ENCODE results near the gene KIF15. TPM values are rescaled to one million over a fixed set of nuclear protein-coding genes. Genes with fewer than 3 reads are reported as not detected.

The KIF15 gene
- total RNA-seq, 4 donors from 2014 or later: 0.95 to 11.5 (median 0.96) TPM; not detected in 1

- Histone ChIP-seq H3K9me3 (no peaks in the 10 kb centered on the region), H3K4me3 (no peak overlapping the region), H3K27ac (no peak overlapping the region), H3K27me3 (no peaks in the 10 kb centered on the region), H3K4me1 (no peaks in the 10 kb centered on the region), H3K36me3 (no peaks in the 10 kb centered on the region)
- TF ChIP-seq EP300 (IDR thresholded peaks at IDR 0.05; ENCODE audit: low read depth): no peak
- no peak for TF ChIP-seq CTCF (IDR thresholded peaks at IDR 0.05)
- TF ChIP-seq POLR2A (IDR thresholded peaks at IDR 0.05): no peak
- no peak for TF ChIP-seq POLR2AphosphoS5 (IDR thresholded peaks at IDR 0.05)
- peak; percentile 60 for DNase-seq
- intact Hi-C loops (cut with DNase I; ENCODE audit: low total_unique reads): no loop called here
- WGBS, 2 donors (ENCODE audit: low coverage in 1 of 2): 38 to 47% methylated on average over 4 to 8 of the region's 8 CpGs
- in situ Hi-C loops (cut with MboI; ENCODE audit: low pct_ligation_motif_present in 1 of 4, low pct_unique_long_range_greater_than_20kb in 1 of 4, low sequenced_read_pairs in 3 of 4): no loop called here
Observed at GRCh38 chr3:44870375-44871061, 108.9 kb downstream of the KIF15 start.

- no peak for TF ChIP-seq EP300 (IDR thresholded peaks at IDR 0.05; ENCODE audit: low read depth)
- TF ChIP-seq CTCF (IDR thresholded peaks at IDR 0.05): no peak
- no peak for TF ChIP-seq POLR2AphosphoS5 (IDR thresholded peaks at IDR 0.05)
- no peaks in the 10 kb centered on the region for H3K4me1 ChIP-seq
- H3K27ac ChIP-seq: no peak within 1 kb of the TSS
- no peak within 1 kb of the TSS for H3K4me3 ChIP-seq
- intact Hi-C loops (cut with DNase I; ENCODE audit: low total_unique reads): no loop called here
- H3K36me3 ChIP-seq: no peaks in the 10 kb centered on the region
- DNase-seq: no peak
- in situ Hi-C loops (cut with MboI; ENCODE audit: low pct_ligation_motif_present in 1 of 4, low pct_unique_long_range_greater_than_20kb in 1 of 4, low sequenced_read_pairs in 3 of 4): no loop called here
- 84 to 100% methylated on average over 1 to 5 of the region's 5 CpGs for WGBS, 2 donors (ENCODE audit: low coverage in 1 of 2)
- no peaks in the 10 kb centered on the region for H3K9me3 ChIP-seq
- no peaks in the 10 kb centered on the region for H3K27me3 ChIP-seq
Observed at GRCh38 chr3:44874308-44874707, 112.7 kb downstream of the KIF15 start, which contains the start of gene TGM4. Gene TGM4 (plus strand): TSS chr3:44874608. CDS start chr3:44874679, 71 bp downstream.

- Histone ChIP-seq H3K36me3 (no peaks in the 10 kb centered on the region), H3K4me3 (no peak overlapping the region), H3K9me3 (no peaks in the 10 kb centered on the region), H3K27me3 (no peaks in the 10 kb centered on the region), H3K4me1 (no peaks in the 10 kb centered on the region), H3K27ac (no peak overlapping the region)
- 80 to 100% methylated on average over 1 to 3 of the region's 3 CpGs for WGBS, 2 donors (ENCODE audit: low coverage in 1 of 2)
- intact Hi-C loops (cut with DNase I; ENCODE audit: low total_unique reads): no loop called here
- no peak for TF ChIP-seq POLR2A (IDR thresholded peaks at IDR 0.05)
- no peak for TF ChIP-seq POLR2AphosphoS5 (IDR thresholded peaks at IDR 0.05)
- TF ChIP-seq CTCF (IDR thresholded peaks at IDR 0.05): no peak
- no peak for TF ChIP-seq EP300 (IDR thresholded peaks at IDR 0.05; ENCODE audit: low read depth)
- no peak for DNase-seq
- in situ Hi-C loops (cut with MboI; ENCODE audit: low pct_ligation_motif_present in 1 of 4, low pct_unique_long_range_greater_than_20kb in 1 of 4, low sequenced_read_pairs in 3 of 4): no loop called here
Observed at GRCh38 chr3:44875596-44875995, 114.0 kb downstream of the KIF15 start.

GRCh38 chr3:44877333-44877732 lies 115.7 kb downstream of the KIF15 start:
- H3K27ac ChIP-seq: no peak overlapping the region
- in situ Hi-C loops (cut with MboI; ENCODE audit: low pct_ligation_motif_present in 1 of 4, low pct_unique_long_range_greater_than_20kb in 1 of 4, low sequenced_read_pairs in 3 of 4) (no loop called here), intact Hi-C loops (cut with DNase I; ENCODE audit: low total_unique reads) (no loop called here)
- H3K4me3 ChIP-seq: no peak overlapping the region
- WGBS, 2 donors (ENCODE audit: low coverage in 1 of 2): 78 to 84% methylated on average over 3 of the region's 3 CpGs
- no peaks in the 10 kb centered on the region for H3K4me1 ChIP-seq
- no peaks in the 10 kb centered on the region for H3K36me3 ChIP-seq
- H3K9me3 ChIP-seq: no peaks in the 10 kb centered on the region
- no peaks in the 10 kb centered on the region for H3K27me3 ChIP-seq
- no peak for TF ChIP-seq EP300 (IDR thresholded peaks at IDR 0.05; ENCODE audit: low read depth)
- no peak for TF ChIP-seq POLR2A (IDR thresholded peaks at IDR 0.05)
- no peak for TF ChIP-seq POLR2AphosphoS5 (IDR thresholded peaks at IDR 0.05)
- TF ChIP-seq CTCF (IDR thresholded peaks at IDR 0.05): no peak
- DNase-seq: no peak
